Endothelial cell of umbilical vein (primary cell): Measurements from ENCODE around the gene GSG1L. TPM values are rescaled to one million over a fixed set of nuclear protein-coding genes. Genes with fewer than 3 reads are reported as not detected.

Source experiments
- BruUV-seq: library from RNA; stranded (reverse); fragments of 400-500 nt; replicated peaks from 2 replicates; lab custom pipeline; 2021; lab: Mats Ljungman, UMichigan
- CTCF ChIA-PET: fragments of 300-600, 350-600 bp; sonication (Branson Sonifier 250); formaldehyde crosslinking; loops from one replicate; lab custom pipeline; 2021; ENCODE audit warnings: antibody characterized with exemption, inconsistent platforms; lab: Charles Lee
- POLR2A ChIA-PET: fragments of 300-600, 350-600 bp; sonication (Branson Sonifier 250); formaldehyde crosslinking; loops from one replicate; lab custom pipeline; 2021; ENCODE audit warnings: antibody characterized with exemption, inconsistent platforms; lab: Charles Lee
- DNase-seq: peaks from one replicate; pipeline ENCODE4 v3.0.0-alpha.2; 2011; ENCODE audit warnings: low read depth, low spot score
- FAIRE-seq: peaks from 2 replicates; lab custom pipeline; 2011; peaks lifted over from hg19 to GRCh38; lab: Jason Lieb, UNC
- H2AFZ ChIP-seq: 2 replicates; pipeline ENCODE4 v1.6.0; 2012; ENCODE audit warnings: low read depth, low read length, control low read depth, inconsistent platforms
- H3K27ac ChIP-seq: 2 replicates; pipeline ENCODE4 v1.5.1; 2011; ENCODE audit warnings: low read depth, mild to moderate bottlenecking, control low read depth, low read length, moderate library complexity; ENCODE audit not compliant: insufficient read depth
- H3K27me3 ChIP-seq, 2 experiments: 2 replicates each; pipeline versions ENCODE4 v1.6.0 to v1.6.1; 2011; ENCODE audit warnings: low read length in 2 of 2, mixed read lengths in 1 of 2; ENCODE audit not compliant: control insufficient read depth in 2 of 2, insufficient read depth in 2 of 2
- H3K36me3 ChIP-seq, 2 experiments: 2 replicates in 1 of 2; 3 replicates in 1 of 2; pipeline ENCODE4 v1.5.1; 2011; ENCODE audit warnings: low read length in 2 of 2, mild to moderate bottlenecking in 1 of 2, moderate library complexity in 1 of 2; ENCODE audit not compliant: control insufficient read depth in 2 of 2, insufficient read depth in 2 of 2; ENCODE audit errors: extremely low read depth in 1 of 2
- H3K4me1 ChIP-seq: 3 replicates; pipeline ENCODE4 v1.5.1; 2011; ENCODE audit warnings: mild to moderate bottlenecking, low read length; ENCODE audit not compliant: control insufficient read depth, insufficient read depth; ENCODE audit errors: extremely low read depth
- H3K4me2 ChIP-seq: 2 replicates; pipeline ENCODE4 v1.6.1; 2011; ENCODE audit warnings: low read length, control low read depth, mixed read lengths; ENCODE audit not compliant: insufficient read depth
- H3K4me3 ChIP-seq, 3 experiments: fragments of 200-600 bp in 1 of 3; sonication (generic), shearing (Covaris generic) in 1 of 3; replicated peaks in 1 of 3; 2 replicates each; pipeline ENCODE4 v1.5.1; 2011 to 2016; ENCODE audit warnings: control low read depth in 3 of 3, low read length in 3 of 3, mild to moderate bottlenecking in 2 of 3, inconsistent platforms in 1 of 3, low read depth in 1 of 3, moderate library complexity in 1 of 3; ENCODE audit not compliant: insufficient read depth in 1 of 3
- H3K79me2 ChIP-seq: 2 replicates; pipeline ENCODE4 v1.6.0; 2012; ENCODE audit warnings: low read length, inconsistent platforms; ENCODE audit not compliant: control insufficient read depth, insufficient read depth
- H3K9ac ChIP-seq: replicated peaks from 2 replicates; pipeline ENCODE3; 2011; ENCODE audit warnings: low read length, control low read depth; ENCODE audit not compliant: insufficient read depth; ENCODE audit errors: extremely low read depth
- H3K9me1 ChIP-seq: replicated peaks from 3 replicates; pipeline ENCODE4 v1.6.0; 2011; ENCODE audit warnings: mild to moderate bottlenecking, low read length; ENCODE audit not compliant: control insufficient read depth, insufficient read depth; ENCODE audit errors: extremely low read depth
- H3K9me3 ChIP-seq: replicated peaks from 2 replicates; pipeline ENCODE4 v1.5.1; 2012; ENCODE audit warnings: low read length, inconsistent platforms; ENCODE audit not compliant: control insufficient read depth, insufficient read depth
- H4K20me1 ChIP-seq: replicated peaks from 2 replicates; pipeline ENCODE3; 2011; ENCODE audit warnings: mild to moderate bottlenecking, low read length; ENCODE audit not compliant: control insufficient read depth, insufficient read depth; ENCODE audit errors: extremely low read depth
- CTCF ChIP-seq, 2 donors: IDR thresholded peaks; 1 replicate in 1 of 2; 2 replicates in 1 of 2; pipeline ENCODE4 v1.5.1; 2011; ENCODE audit warnings: low read length in 2 of 2, mild to moderate bottlenecking in 2 of 2, moderate library complexity in 2 of 2, control low read depth in 1 of 2, inconsistent platforms in 1 of 2, low read depth in 1 of 2; ENCODE audit not compliant: insufficient read depth in 1 of 2; ENCODE audit errors: extremely low read depth in 1 of 2
- EZH2 ChIP-seq: IDR thresholded peaks from 2 replicates; pipeline ENCODE4 v1.6.1; 2012; ENCODE audit warnings: borderline replicate concordance, low read depth, mild to moderate bottlenecking, moderate library complexity, low read length, inconsistent platforms; ENCODE audit not compliant: severe bottlenecking
- FOS ChIP-seq: IDR thresholded peaks from 2 replicates; pipeline ENCODE4 v1.6.1; 2011; ENCODE audit warnings: mild to moderate bottlenecking, low read length, moderate library complexity, borderline replicate concordance; ENCODE audit not compliant: insufficient read depth
- GATA2 ChIP-seq: IDR thresholded peaks from 2 replicates; pipeline ENCODE4 v1.7.0; 2011; ENCODE audit warnings: low read depth, mild to moderate bottlenecking, moderate library complexity, mixed read lengths, low read length; ENCODE audit not compliant: insufficient read length, insufficient read depth
- JUN ChIP-seq: IDR thresholded peaks from 2 replicates; pipeline ENCODE4 v1.6.1; 2011; ENCODE audit warnings: borderline replicate concordance, low read depth; ENCODE audit not compliant: insufficient read length, insufficient read depth
- MAX ChIP-seq: IDR thresholded peaks from 2 replicates; pipeline ENCODE4 v1.6.1; 2011; ENCODE audit not compliant: insufficient read depth, insufficient read length
- MYC ChIP-seq: IDR thresholded peaks from one replicate; pipeline ENCODE4 v1.6.1; 2011; ENCODE audit warnings: mild to moderate bottlenecking, low read depth, low read length
- POLR2A ChIP-seq: IDR thresholded peaks from 2 replicates; pipeline ENCODE4 v1.6.1; 2012; ENCODE audit warnings: low read depth, mild to moderate bottlenecking, control low read depth, low read length
- POLR2AphosphoS5 ChIP-seq: IDR thresholded peaks from 2 replicates; pipeline ENCODE4 v1.6.1; 2012; ENCODE audit warnings: low read depth, mild to moderate bottlenecking, control low read depth, low read length, moderate library complexity; ENCODE audit not compliant: insufficient read depth
- dilution Hi-C: fragments of 300-500 bp; cut with MboI; formaldehyde crosslinking; loops from one replicate; pipeline ENCODE4 v1.15.0; 2019; ENCODE audit warnings: low sequenced_read_pairs; ENCODE audit not compliant: extremely low pct_ligation_motif_present
- intact Hi-C: fragments of 100-400 bp; cut with micrococcal nuclease; formaldehyde crosslinking; loops from one replicate; pipeline ENCODE4 v1.10.0; 2022
- polyA plus RNA-seq, 4 experiments: library from polyadenylated mRNA; depleted of rRNA in 3 of 4; stranded (reverse) in 3 of 4; unstranded in 1 of 4; fragments of >200 nt; gene quantifications; 2 replicates each; pipeline versions ENCODE4 v1.2.1 to v1.2.3, GENCODE V29; 2011 to 2012; ENCODE audit warnings: missing spikeins in 1 of 4
- total RNA-seq: library from RNA; stranded (reverse); gene quantifications from 2 replicates; pipeline ENCODE4 v1.2.3, GENCODE V29; 2021

Gene GSG1L
- total and polyA plus RNA-seq, 2 donors (not counting 3 experiments of a cell fraction or from before 2014, with no cell fraction given), result 0.06 TPM; not detected in 1

GRCh38 chr16:28035866-28036393 lies 27.6 kb downstream of the GSG1L start:
- no peaks in the 10 kb centered on the region for H3K27me3 ChIP-seq
- H4K20me1 ChIP-seq, result no peaks in the 10 kb centered on the region
- no peaks in the 10 kb centered on the region for H3K4me1 ChIP-seq
- H3K36me3 ChIP-seq, result no peaks in the 10 kb centered on the region
- intact Hi-C loops (no loop called here), dilution Hi-C loops (no loop called here)
- no peak overlapping the region for H3K4me2 ChIP-seq
- DNase-seq (no peak), FAIRE-seq (no peak)
- ChIA-PET POLR2A (no interaction called here), CTCF (interaction anchor here (0.5 kb wide), 1 partner anchor 443 kb away, joined by 4 read pairs; no protein-coding TSS in a partner anchor)
- H3K9ac ChIP-seq, result no peak overlapping the region
- BruUV-seq, result no TSS peak
- H3K79me2 ChIP-seq, result no peaks in the 10 kb centered on the region
- H3K9me1 ChIP-seq, result no peaks in the 10 kb centered on the region
- no peak overlapping the region for H2AFZ ChIP-seq
- H3K27ac ChIP-seq, result no peak overlapping the region
- TF ChIP-seq POLR2A (no peak), GATA2 (no peak), MYC (no peak), EZH2 (no peak), POLR2AphosphoS5 (no peak), CTCF (IDR thresholded peaks at IDR 0.05; ENCODE audit: extremely low read depth in 1 of 2, insufficient read depth in 1 of 2, low read depth in 1 of 2, low read length in 2 of 2) (no peak), MAX (no peak), FOS (no peak), JUN (no peak)
- no peaks in the 10 kb centered on the region for H3K9me3 ChIP-seq
- H3K4me3 ChIP-seq, result no peak overlapping the region
